NB4 (cell line): ENCODE results near the gene CELA3A.
"Not testable (repeated sequence)": the region's sequence is repeated elsewhere in the genome, so short reads cannot be mapped to it uniquely, and the experiment has no call there.

ENCODE experiments used
- MYC ChIP-seq: IDR thresholded peaks from 2 replicates; pipeline ENCODE4 v1.6.1; 2011; ENCODE audit warnings: low read depth, low read length
- POLR2A ChIP-seq: IDR thresholded peaks from 2 replicates; pipeline ENCODE4 v1.6.1; 2011; ENCODE audit warnings: mild to moderate bottlenecking; ENCODE audit not compliant: insufficient read length; ENCODE audit errors: extremely low read depth
- TF ChIP-seq, protein P1 (sequence below): IDR thresholded peaks from one replicate; pipeline ENCODE4 v1.5.1; 2012; ENCODE audit warnings: low read depth, low read length

GRCh38 chr1:22005261-22006149 lies 4.0 kb downstream of the CELA3A start:
- TF ChIP-seq, protein P1, sequence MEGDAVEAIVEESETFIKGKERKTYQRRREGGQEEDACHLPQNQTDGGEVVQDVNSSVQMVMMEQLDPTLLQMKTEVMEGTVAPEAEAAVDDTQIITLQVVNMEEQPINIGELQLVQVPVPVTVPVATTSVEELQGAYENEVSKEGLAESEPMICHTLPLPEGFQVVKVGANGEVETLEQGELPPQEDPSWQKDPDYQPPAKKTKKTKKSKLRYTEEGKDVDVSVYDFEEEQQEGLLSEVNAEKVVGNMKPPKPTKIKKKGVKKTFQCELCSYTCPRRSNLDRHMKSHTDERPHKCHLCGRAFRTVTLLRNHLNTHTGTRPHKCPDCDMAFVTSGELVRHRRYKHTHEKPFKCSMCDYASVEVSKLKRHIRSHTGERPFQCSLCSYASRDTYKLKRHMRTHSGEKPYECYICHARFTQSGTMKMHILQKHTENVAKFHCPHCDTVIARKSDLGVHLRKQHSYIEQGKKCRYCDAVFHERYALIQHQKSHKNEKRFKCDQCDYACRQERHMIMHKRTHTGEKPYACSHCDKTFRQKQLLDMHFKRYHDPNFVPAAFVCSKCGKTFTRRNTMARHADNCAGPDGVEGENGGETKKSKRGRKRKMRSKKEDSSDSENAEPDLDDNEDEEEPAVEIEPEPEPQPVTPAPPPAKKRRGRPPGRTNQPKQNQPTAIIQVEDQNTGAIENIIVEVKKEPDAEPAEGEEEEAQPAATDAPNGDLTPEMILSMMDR: peak; percentile 28
- TF ChIP-seq POLR2A, MYC: not testable (repeated sequence)
